Spleen (tissue), 11 donors: ENCODE data around the gene GRAMD1B. TPM values are rescaled to one million over a fixed set of nuclear protein-coding genes. Genes with fewer than 3 reads are reported as not detected.

Experiments used
- microRNA-seq, 3 donors: library from miRNA; unstranded; fragments of <30 nt; microRNA quantifications; one replicate each; pipeline versions ENCODE4 to v1.1.0, GENCODE V29; 2019 to 2020
- polyA plus RNA-seq, 3 donors: library from polyadenylated mRNA; stranded (reverse); fragments of 200-250 nt; gene quantifications; one replicate each; pipeline ENCODE4 v1.2.1, GENCODE V29; 2013
- small RNA-seq, 4 donors: library from RNA; depleted of rRNA; stranded (forward); fragments of <200 nt; gene quantifications; one replicate each; pipeline ENCODE3, GENCODE V24; 2016
- total RNA-seq, 7 donors: library from RNA; depleted of rRNA in 3 of 7; stranded (reverse); fragments of >200 nt in 3 of 7; fragmentation: NEBNext Ultra II Directional in 4 of 7; extraction: Animal tissue kit (Norgen Biotek cat#: 25700) in 4 of 7; gene quantifications; one replicate each; pipeline versions ENCODE4 v1.1.0 to v1.2.1, GENCODE V29; 2016 to 2021
- donor health status: healthy with polysubstance abuse.
- donor health status: DM: no; HTN: no; CAD: no; lungs with moderate emphysema.
- donor health status: DM: no; HTN: no; CAD: no.
- donor health status: Bipolar disorder and iron deficiency.
- donor health status: healthy.
- donor health status: DM: no; HTN: no; CAD: no.
- donor health status: DM: yes; HTN: yes; CAD: no.

The GRAMD1B gene
- total and polyA plus RNA-seq, 10 donors: 1.7 to 15.6 (median 7.5) TPM

Small RNA genes lying within 50 kb of the gene (microRNA-seq; reads per million reads assigned to microRNA genes)
- gene MIR4493: 0 reads per million in 3 donors

Small RNA genes lying within 50 kb of the gene (small RNA-seq; reads per million reads assigned to genes)
- gene MIR4493: 0 reads per million in 4 donors

Other genes starting within 250 kb of the GRAMD1B start
- 10 to 100 TPM in 6 of 7 donors, 1 to 10 TPM in 1; 8.5 to 36.5 (median 21.1) TPM for gene CLMP, start 235.0 kb upstream of the GRAMD1B start, total RNA-seq
- gene CLMP, start 235.0 kb upstream of the GRAMD1B start, polyA plus RNA-seq: 1 to 10 TPM; 3.1 to 4.1 (median 3.6) TPM
- gene SCN3B, start 224.4 kb downstream of the GRAMD1B start, total RNA-seq: 1 to 10 TPM in 3 of 7 donors, under 1 TPM in 4; 0.44 to 1.7 (median 0.85) TPM
- under 1 TPM; 0.09 to 0.23 (median 0.13) TPM for gene SCN3B, start 224.4 kb downstream of the GRAMD1B start, polyA plus RNA-seq